Neural cell (in vitro differentiated cells): Measurements from ENCODE around the gene TUB.

Experiments
- CTCF ChIP-seq: fragments of 450-650 bp; IDR thresholded peaks from 2 replicates; pipeline ENCODE4 v1.5.1; 2014; ENCODE audit warnings: antibody characterized with exemption, mild to moderate bottlenecking, moderate library complexity; ENCODE audit not compliant: poor library complexity, severe bottlenecking
- EP300 ChIP-seq: fragments of 450-650 bp; conservative IDR thresholded peaks from 2 replicates; pipeline ENCODE4 v1.6.1; 2014; ENCODE audit warnings: antibody characterized with exemption, mild to moderate bottlenecking, moderate library complexity; ENCODE audit not compliant: poor library complexity, severe bottlenecking
- EZH2 ChIP-seq: fragments of 200-600, 300-800 bp; shearing (Covaris generic), sonication (generic); IDR thresholded peaks from 2 replicates; pipeline ENCODE4 v1.6.1; 2014; ENCODE audit warnings: antibody characterized with exemption, low read length, borderline replicate concordance, mild to moderate bottlenecking; ENCODE audit not compliant: insufficient read depth, poor library complexity, severe bottlenecking
- POLR2AphosphoS5 ChIP-seq: IDR thresholded peaks from 2 replicates; pipeline ENCODE4 v1.6.1; 2012

GRCh38 chr11:8095371-8095770 lies 14.4 kb downstream of the TUB start:
- TF ChIP-seq EP300 (no peak), CTCF (no peak), POLR2AphosphoS5 (no peak), EZH2 (no peak)
